ENCODE data around the gene SHISAL1. TPM values are rescaled to one million over a fixed set of nuclear protein-coding genes. Genes with fewer than 3 reads are reported as not detected.
"Not testable (repeated sequence)": the region's sequence is repeated elsewhere in the genome, so short reads cannot be mapped to it uniquely, and the experiment has no call there.

The SHISAL1 gene
- total RNA-seq, 4 donors from 2014 or later: 1.1 to 3.3 (median 1.4) TPM

DNA sequence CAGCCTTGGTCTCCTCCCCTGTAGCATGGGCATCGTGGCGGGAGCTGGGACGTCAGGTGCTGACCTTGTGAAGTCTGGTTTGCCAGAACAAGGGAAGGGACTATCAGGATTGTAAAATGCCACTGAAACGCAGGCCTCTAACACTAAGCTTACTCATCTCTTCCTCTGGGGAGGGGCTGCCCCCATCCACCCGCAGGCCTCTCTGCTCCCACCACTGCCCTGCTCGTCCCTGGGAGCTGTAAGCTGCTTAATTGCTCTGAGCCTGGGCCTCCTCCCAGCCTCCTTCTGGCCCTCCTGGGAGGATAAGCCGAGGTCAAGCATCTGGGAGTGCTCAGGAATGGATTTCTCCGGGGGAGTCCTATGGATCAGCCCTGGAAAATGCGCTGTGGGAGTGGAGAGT, 8.4 kb downstream of the SHISAL1 start:
- no peaks in the 10 kb centered on the region for H3K36me3 ChIP-seq
- TF ChIP-seq, protein P1, sequence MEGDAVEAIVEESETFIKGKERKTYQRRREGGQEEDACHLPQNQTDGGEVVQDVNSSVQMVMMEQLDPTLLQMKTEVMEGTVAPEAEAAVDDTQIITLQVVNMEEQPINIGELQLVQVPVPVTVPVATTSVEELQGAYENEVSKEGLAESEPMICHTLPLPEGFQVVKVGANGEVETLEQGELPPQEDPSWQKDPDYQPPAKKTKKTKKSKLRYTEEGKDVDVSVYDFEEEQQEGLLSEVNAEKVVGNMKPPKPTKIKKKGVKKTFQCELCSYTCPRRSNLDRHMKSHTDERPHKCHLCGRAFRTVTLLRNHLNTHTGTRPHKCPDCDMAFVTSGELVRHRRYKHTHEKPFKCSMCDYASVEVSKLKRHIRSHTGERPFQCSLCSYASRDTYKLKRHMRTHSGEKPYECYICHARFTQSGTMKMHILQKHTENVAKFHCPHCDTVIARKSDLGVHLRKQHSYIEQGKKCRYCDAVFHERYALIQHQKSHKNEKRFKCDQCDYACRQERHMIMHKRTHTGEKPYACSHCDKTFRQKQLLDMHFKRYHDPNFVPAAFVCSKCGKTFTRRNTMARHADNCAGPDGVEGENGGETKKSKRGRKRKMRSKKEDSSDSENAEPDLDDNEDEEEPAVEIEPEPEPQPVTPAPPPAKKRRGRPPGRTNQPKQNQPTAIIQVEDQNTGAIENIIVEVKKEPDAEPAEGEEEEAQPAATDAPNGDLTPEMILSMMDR (IDR thresholded peaks at IDR 0.05): no peak
- TF ChIP-seq POLR2A (IDR thresholded peaks at IDR 0.05): no peak
- no peaks in the 10 kb centered on the region for H3K27me3 ChIP-seq
- no peak overlapping the region for H3K4me3 ChIP-seq
- peaks cover 0 to 25% (median 0%) of the 10 kb centered on the region in 4 donors for H3K4me1 ChIP-seq
- H3K27ac ChIP-seq: no peak overlapping the region
- H3K9me3 ChIP-seq: no peaks in the 10 kb centered on the region
- no peak for DNase-seq

- H3K4me1 ChIP-seq: peaks cover 0 to 19% (median 0%) of the 10 kb centered on the region in 4 donors
- H3K27me3 ChIP-seq, DNase-seq, H3K9me3 ChIP-seq, H3K36me3 ChIP-seq, H3K4me3 ChIP-seq, H3K27ac ChIP-seq: not testable (repeated sequence)
These were observed 10.4 kb downstream of the SHISAL1 start for GRCh38 chr22:44302363-44302762.

DNA sequence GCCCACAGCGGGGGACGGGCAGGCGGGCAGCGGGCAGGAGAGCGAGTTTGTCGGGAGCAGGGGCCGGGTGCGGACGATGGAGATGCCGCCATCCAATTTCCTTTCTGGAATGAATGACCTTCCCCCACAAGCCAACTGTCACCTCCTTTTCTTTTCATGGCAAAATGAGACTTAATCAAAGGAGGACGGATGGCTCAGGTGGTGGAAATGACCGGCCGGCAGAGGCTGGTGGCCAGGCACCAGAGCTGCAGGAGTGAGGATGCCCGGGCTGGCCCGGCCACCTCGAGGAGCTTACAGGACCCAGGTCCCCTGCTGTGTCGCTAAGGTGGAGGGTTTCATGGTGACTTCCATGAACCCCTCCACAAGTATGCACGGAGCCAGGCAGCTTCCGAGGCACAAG, 11.7 kb downstream of the SHISAL1 start:
- H3K9me3 ChIP-seq: no peaks in the 10 kb centered on the region
- TF ChIP-seq POLR2A (IDR thresholded peaks at IDR 0.05): no peak
- TF ChIP-seq, protein P1 (IDR thresholded peaks at IDR 0.05): no peak
- no peaks in the 10 kb centered on the region for H3K27me3 ChIP-seq
- no peak overlapping the region for H3K4me3 ChIP-seq
- no peaks in the 10 kb centered on the region for H3K36me3 ChIP-seq
- DNase-seq: no peak
- H3K27ac ChIP-seq: no peak overlapping the region
- H3K4me1 ChIP-seq: peaks cover 0 to 19% (median 0%) of the 10 kb centered on the region in 4 donors

- Histone ChIP-seq H3K9me3 (no peaks in the 10 kb centered on the region), H3K27me3 (no peaks in the 10 kb centered on the region), H3K4me3 (no peak overlapping the region), H3K27ac (no peak overlapping the region), H3K4me1 (peaks cover 0 to 3% (median 0%) of the 10 kb centered on the region in 4 donors), H3K36me3 (no peaks in the 10 kb centered on the region)
- no peak for DNase-seq
- TF ChIP-seq, protein P1 (IDR thresholded peaks at IDR 0.05): no peak
- no peak for TF ChIP-seq POLR2A (IDR thresholded peaks at IDR 0.05)
These were observed 13.6 kb downstream of the SHISAL1 start for GRCh38 chr22:44299124-44299523.

- Histone ChIP-seq H3K27me3 (no peaks in the 10 kb centered on the region), H3K27ac (no peak overlapping the region), H3K36me3 (no peaks in the 10 kb centered on the region), H3K4me3 (no peak overlapping the region), H3K9me3 (no peaks in the 10 kb centered on the region), H3K4me1 (no peaks in the 10 kb centered on the region)
- TF ChIP-seq, protein P1 (IDR thresholded peaks at IDR 0.05): no peak
- no peak for TF ChIP-seq POLR2A (IDR thresholded peaks at IDR 0.05)
- no peak for DNase-seq
These were observed 14.2 kb downstream of the SHISAL1 start for GRCh38 chr22:44298406-44299091.

DNA sequence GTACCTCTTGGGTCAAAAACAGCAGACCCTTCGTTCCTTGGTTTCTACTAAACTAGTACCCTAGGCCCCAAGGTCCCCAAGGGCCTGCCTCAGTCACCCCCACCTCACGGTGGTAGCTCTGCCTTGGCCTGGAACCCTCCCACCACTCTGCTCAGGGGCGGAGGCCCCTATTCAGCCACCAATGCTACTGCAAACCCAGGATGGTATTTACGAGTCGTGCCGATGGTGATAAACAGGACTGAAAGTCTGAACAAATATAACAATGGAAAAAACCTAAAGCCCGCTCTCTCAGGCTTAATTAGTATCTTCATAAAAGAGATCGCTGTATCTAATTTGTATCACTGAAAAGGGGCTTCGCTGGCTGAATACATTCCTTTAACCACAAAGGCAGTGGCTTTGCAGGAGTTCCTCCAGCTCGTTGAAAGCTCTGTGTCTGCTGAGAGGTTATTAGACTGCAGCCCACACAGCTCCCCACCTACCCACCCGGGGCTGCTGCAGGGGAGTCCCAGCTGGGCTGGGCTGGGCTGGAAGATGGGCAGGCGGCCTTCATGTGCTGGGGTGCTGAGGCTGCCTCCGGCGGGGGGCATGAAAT, 15.2 kb downstream of the SHISAL1 start:
- Histone ChIP-seq H3K4me3 (no peak overlapping the region), H3K27me3 (no peaks in the 10 kb centered on the region), H3K27ac (no peak overlapping the region), H3K9me3 (no peaks in the 10 kb centered on the region), H3K36me3 (no peaks in the 10 kb centered on the region), H3K4me1 (no peaks in the 10 kb centered on the region)
- DNase-seq: no peak
- TF ChIP-seq, protein P1 (IDR thresholded peaks at IDR 0.05): no peak
- TF ChIP-seq POLR2A (IDR thresholded peaks at IDR 0.05): no peak

Data from Peyer's patch (tissue), 4 donors.